Measurements from ENCODE around the gene RMND5B. TPM values are rescaled to one million over a fixed set of nuclear protein-coding genes. Genes with fewer than 3 reads are reported as not detected.
"Not testable (repeated sequence)": the region's sequence is repeated elsewhere in the genome, so short reads cannot be mapped to it uniquely, and the experiment has no call there.

Gene RMND5B
- polyA plus RNA-seq, 3 donors from 2014 or later = 10.0 to 12.4 (median 11.8) TPM

- no peak for DNase-seq
- no peaks in the 10 kb centered on the region for H3K4me1 Mint-ChIP-seq
- H3K36me3 Mint-ChIP-seq = no peaks in the 10 kb centered on the region
- H3K4me3 Mint-ChIP-seq = no peak overlapping the region
- H3K27ac Mint-ChIP-seq = no peak overlapping the region
- no peaks in the 10 kb centered on the region for H3K9me3 Mint-ChIP-seq
- peaks cover 2 to 13% (median 5%) of the 10 kb centered on the region in 3 donors for H3K27me3 Mint-ChIP-seq (ENCODE audit: low read depth in 3 of 3)
Observed at GRCh38 chr5:178180141-178180863, 49.5 kb downstream of the RMND5B start.

- Mint-ChIP-seq H3K4me1 (no peaks in the 10 kb centered on the region), H3K36me3 (no peaks in the 10 kb centered on the region), H3K9me3 (no peaks in the 10 kb centered on the region), H3K4me3 (no peak overlapping the region), H3K27ac (no peak overlapping the region), H3K27me3 (ENCODE audit: low read depth in 3 of 3) (peaks cover 2 to 16% (median 4%) of the 10 kb centered on the region in 3 donors)
- DNase-seq = no peak
Observed at GRCh38 chr5:178182158-178182876, 51.5 kb downstream of the RMND5B start.

GRCh38 chr5:178186427-178186826 lies 55.6 kb downstream of the RMND5B start:
- Mint-ChIP-seq H3K4me3 (no peak overlapping the region), H3K4me1 (no peaks in the 10 kb centered on the region), H3K27ac (no peak overlapping the region), H3K9me3 (no peaks in the 10 kb centered on the region), H3K27me3 (ENCODE audit: low read depth in 3 of 3) (peaks cover 0 to 10% (median 4%) of the 10 kb centered on the region in 3 donors), H3K36me3 (peaks cover 0 to 3% (median 0%) of the 10 kb centered on the region in 3 donors)
- no peak for DNase-seq

- H3K36me3 Mint-ChIP-seq = peaks cover 0 to 3% (median 0%) of the 10 kb centered on the region in 3 donors
- no peak for DNase-seq
- no peaks in the 10 kb centered on the region for H3K9me3 Mint-ChIP-seq
- no peaks in the 10 kb centered on the region for H3K4me1 Mint-ChIP-seq
- no peak within 1 kb of the TSS for H3K27ac Mint-ChIP-seq
- no peak within 1 kb of the TSS for H3K4me3 Mint-ChIP-seq
- peaks cover 0 to 8% (median 4%) of the 10 kb centered on the region in 3 donors for H3K27me3 Mint-ChIP-seq (ENCODE audit: low read depth in 3 of 3)
Observed at GRCh38 chr5:178187014-178187413, 56.2 kb downstream of the RMND5B start, which contains the start of gene GMCL2. TSS of gene GMCL2 (minus strand) at chr5:178187371. CDS start at chr5:178187299, 72 bp downstream.

- Mint-ChIP-seq H3K36me3 (peaks cover 0 to 3% (median 0%) of the 10 kb centered on the region in 3 donors), H3K27ac (peak overlapping the region in 1 of 6 donors; percentile 16), H3K4me1 (peaks cover 20 to 23% of the 10 kb centered on the region in 2 donors)
Observed at GRCh38 chr5:178189433-178189832, 58.6 kb downstream of the RMND5B start.

GRCh38 chr5:178191661-178192060 lies 60.8 kb downstream of the RMND5B start:
- Mint-ChIP-seq H3K27ac (no peak overlapping the region), H3K4me1 (peaks cover 36 to 43% of the 10 kb centered on the region in 2 donors), H3K27me3 (ENCODE audit: low read depth in 3 of 3) (peaks cover 0 to 5% (median 3%) of the 10 kb centered on the region in 3 donors), H3K9me3 (no peaks in the 10 kb centered on the region), H3K4me3 (no peak overlapping the region), H3K36me3 (peaks cover 0 to 3% (median 0%) of the 10 kb centered on the region in 3 donors)
- no peak for DNase-seq

More at GRCh38 chr5:178189433-178189832, 58.6 kb downstream of the RMND5B start:
- Mint-ChIP-seq H3K4me3 (no peak overlapping the region), H3K9me3 (no peaks in the 10 kb centered on the region), H3K27me3 (ENCODE audit: low read depth in 3 of 3) (peaks cover 0 to 7% (median 6%) of the 10 kb centered on the region in 3 donors)
- no peak for DNase-seq

GRCh38 chr5:178192244-178192643 lies 61.4 kb downstream of the RMND5B start:
- no peak for DNase-seq
- Mint-ChIP-seq H3K36me3 (peaks cover 0 to 3% (median 0%) of the 10 kb centered on the region in 3 donors), H3K27ac (peak overlapping the region in 1 of 6 donors; percentile 70), H3K9me3 (no peaks in the 10 kb centered on the region), H3K4me3 (no peak overlapping the region), H3K4me1 (peaks cover 37 to 43% of the 10 kb centered on the region in 2 donors), H3K27me3 (ENCODE audit: low read depth in 3 of 3) (peaks cover 0 to 4% (median 3%) of the 10 kb centered on the region in 3 donors)

GRCh38 chr5:178192787-178193186 lies 62.0 kb downstream of the RMND5B start:
- Mint-ChIP-seq H3K27ac (peak overlapping the region in 5 of 6 donors; percentile 25 to 91 (median 41)), H3K9me3 (no peaks in the 10 kb centered on the region), H3K36me3 (peaks cover 0 to 3% (median 0%) of the 10 kb centered on the region in 3 donors), H3K4me3 (peak overlapping the region; percentile 79 to 87 (median 81)), H3K27me3 (ENCODE audit: low read depth in 3 of 3) (peaks cover 0 to 4% (median 3%) of the 10 kb centered on the region in 3 donors), H3K4me1 (peaks cover 37 to 43% of the 10 kb centered on the region in 2 donors)
- no peak for DNase-seq

GRCh38 chr5:178193251-178193809 lies 62.5 kb downstream of the RMND5B start:
- H3K4me1 Mint-ChIP-seq = peaks cover 37 to 43% of the 10 kb centered on the region in 2 donors
- H3K4me3 Mint-ChIP-seq = peak overlapping the region; percentile 79 to 87 (median 81)
- DNase-seq = peak in 2 of 3 donors; percentile 35 to 37
- peak overlapping the region; percentile 38 to 91 (median 76) for H3K27ac Mint-ChIP-seq
- H3K36me3 Mint-ChIP-seq = peaks cover 0 to 1% (median 0%) of the 10 kb centered on the region in 3 donors
- peaks cover 0 to 3% (median 3%) of the 10 kb centered on the region in 3 donors for H3K27me3 Mint-ChIP-seq (ENCODE audit: low read depth in 3 of 3)
- no peaks in the 10 kb centered on the region for H3K9me3 Mint-ChIP-seq

GRCh38 chr5:178194026-178194425 lies 63.2 kb downstream of the RMND5B start:
- peak in 2 of 3 donors; percentile 23 to 25 for DNase-seq
- Mint-ChIP-seq H3K27me3 (ENCODE audit: low read depth in 3 of 3) (peaks cover 0 to 2% (median 1%) of the 10 kb centered on the region in 3 donors), H3K9me3 (no peaks in the 10 kb centered on the region), H3K4me3 (peak overlapping the region; percentile 40 to 69 (median 61)), H3K36me3 (no peaks in the 10 kb centered on the region), H3K27ac (peak overlapping the region; percentile 36 to 80 (median 62)), H3K4me1 (peaks cover 37 to 43% of the 10 kb centered on the region in 2 donors)

GRCh38 chr5:178196281-178196812 lies 65.5 kb downstream of the RMND5B start:
- H3K27ac Mint-ChIP-seq = peak overlapping the region in 3 of 6 donors; percentile 8 to 58 (median 34)
- peak overlapping the region in 2 of 5 donors; percentile 35 to 40 for H3K4me3 Mint-ChIP-seq
- peaks cover 37 to 43% of the 10 kb centered on the region in 2 donors for H3K4me1 Mint-ChIP-seq
- H3K27me3 Mint-ChIP-seq (ENCODE audit: low read depth in 3 of 3) = peaks cover 0 to 2% (median 1%) of the 10 kb centered on the region in 3 donors
- H3K9me3 Mint-ChIP-seq = no peaks in the 10 kb centered on the region
- no peaks in the 10 kb centered on the region for H3K36me3 Mint-ChIP-seq
- DNase-seq = no peak

- Mint-ChIP-seq H3K4me3 (no peak overlapping the region), H3K9me3 (no peaks in the 10 kb centered on the region), H3K27me3 (ENCODE audit: low read depth in 3 of 3) (peaks cover 0 to 2% (median 1%) of the 10 kb centered on the region in 3 donors), H3K4me1 (peaks cover 37 to 43% of the 10 kb centered on the region in 2 donors), H3K36me3 (no peaks in the 10 kb centered on the region), H3K27ac (no peak overlapping the region)
- DNase-seq = no peak
Observed at GRCh38 chr5:178196986-178197385, 66.2 kb downstream of the RMND5B start.

GRCh38 chr5:178198151-178198550 lies 67.3 kb downstream of the RMND5B start:
- H3K27ac Mint-ChIP-seq; DNase-seq; H3K4me3 Mint-ChIP-seq; H3K9me3 Mint-ChIP-seq; H3K36me3 Mint-ChIP-seq; H3K27me3 Mint-ChIP-seq (ENCODE audit: low read depth in 3 of 3): not testable (repeated sequence)
- peaks cover 29 to 32% of the 10 kb centered on the region in 2 donors for H3K4me1 Mint-ChIP-seq
